Prostate gland (tissue), 2 donors: ENCODE data around the gene PLEKHH1. TPM values are rescaled to one million over a fixed set of nuclear protein-coding genes. Genes with fewer than 3 reads are reported as not detected.

ENCODE experiments used
- DNase-seq: peaks from one replicate; pipeline ENCODE4 v3.0.0-alpha.2; 2019; ENCODE audit warnings: low spot score
- H3K27ac ChIP-seq, 2 donors: fragments of 200-600 bp; sonication (generic); 2 replicates each; pipeline ENCODE4 v1.5.1; 2017 to 2019
- H3K27me3 ChIP-seq: fragments of 200-600 bp; sonication (generic); replicated peaks from 2 replicates; pipeline ENCODE4 v1.5.1; 2019; ENCODE audit not compliant: insufficient read depth
- H3K36me3 ChIP-seq, 2 donors: fragments of 200-600 bp; sonication (generic); 1 replicate in 1 of 2; 2 replicates in 1 of 2; pipeline versions ENCODE4 v1.5.1 to v1.8.1; 2017 to 2019
- H3K4me1 ChIP-seq: fragments of 200-600 bp; sonication (generic); replicated peaks from 2 replicates; pipeline ENCODE4 v1.5.1; 2019
- H3K4me3 ChIP-seq, 2 donors: fragments of 200-600 bp; sonication (generic); 2 replicates each; pipeline ENCODE4 v1.5.1; 2017 to 2019
- H3K9me3 ChIP-seq: fragments of 200-600 bp; sonication (generic); 2 replicates; pipeline ENCODE4 v1.5.1; 2017
- CTCF ChIP-seq, 4 experiments: fragments of 200-600 bp in 2 of 4; fragments of 450-650 bp in 2 of 4; sonication (generic) in 2 of 4; IDR thresholded peaks; 1 replicate in 3 of 4; 2 replicates in 1 of 4; pipeline ENCODE4 v1.5.1; 2016 to 2019; ENCODE audit warnings: antibody characterized with exemption in 4 of 4, mild to moderate bottlenecking in 2 of 4, moderate library complexity in 2 of 4
- POLR2A ChIP-seq: fragments of 450-650 bp; IDR thresholded peaks from one replicate; pipeline ENCODE4 v1.6.1; 2016; ENCODE audit warnings: antibody characterized with exemption, mild to moderate bottlenecking
- POLR2AphosphoS5 ChIP-seq: sonication (generic); formaldehyde crosslinking; IDR thresholded peaks from one replicate; pipeline ENCODE4 v1.6.1; 2017; ENCODE audit warnings: antibody characterized with exemption
- WGBS: methylation state at CpG from one replicate; pipeline ENCODE4 v1.1.5; 2018; 5-methylcytosine and 5-hydroxymethylcytosine counted together
- intact Hi-C: fragments of 100-400 bp; cut with DNase I; formaldehyde crosslinking; loops from one replicate; pipeline ENCODE4 v1.14.2; 2022
- total RNA-seq, 2 donors: library from RNA; depleted of rRNA; stranded (reverse); fragments of >200 nt; gene quantifications; one replicate each; pipeline ENCODE4 v1.1.0, GENCODE V29; 2016

Gene PLEKHH1
- total RNA-seq, 2 donors from 2014 or later = 57.9 to 92.7 TPM

GRCh38 chr14:67571991-67572323 is 38.9 kb downstream of the PLEKHH1 start:
- H3K27ac ChIP-seq = no peak overlapping the region
- WGBS = 76% methylated on average over 19 of the region's 19 CpGs
- H3K36me3 ChIP-seq = no peaks in the 10 kb centered on the region
- intact Hi-C loops = loop anchor here (1.0 to 2.0 kb wide), 2 partner anchors 45 to 145 kb away; no protein-coding TSS in a partner anchor
- no peaks in the 10 kb centered on the region for H3K9me3 ChIP-seq
- TF ChIP-seq POLR2AphosphoS5 = no peak
- no peak for TF ChIP-seq CTCF (IDR thresholded peaks at IDR 0.05)
- TF ChIP-seq POLR2A = no peak
- H3K4me3 ChIP-seq = no peak overlapping the region
- no peaks in the 10 kb centered on the region for H3K27me3 ChIP-seq
- H3K4me1 ChIP-seq = no peaks in the 10 kb centered on the region
- DNase-seq = no peak

- 91% methylated on average over 5 of the region's 5 CpGs for WGBS
- H3K4me3 ChIP-seq = no peak overlapping the region
- H3K27ac ChIP-seq = no peak overlapping the region
- no peaks in the 10 kb centered on the region for H3K27me3 ChIP-seq
- TF ChIP-seq POLR2A (no peak), CTCF (IDR thresholded peaks at IDR 0.05) (no peak), POLR2AphosphoS5 (no peak)
- H3K36me3 ChIP-seq = no peaks in the 10 kb centered on the region
- H3K4me1 ChIP-seq = no peaks in the 10 kb centered on the region
- no peaks in the 10 kb centered on the region for H3K9me3 ChIP-seq
- intact Hi-C loops = no loop called here
- no peak for DNase-seq
Measured at GRCh38 chr14:67572608-67573007, 39.5 kb downstream of the PLEKHH1 start.

GRCh38 chr14:67573228-67574010 is 40.3 kb downstream of the PLEKHH1 start:
- TF ChIP-seq POLR2A = no peak
- TF ChIP-seq POLR2AphosphoS5 = no peak
- no peak for TF ChIP-seq CTCF (IDR thresholded peaks at IDR 0.05)
- intact Hi-C loops = no loop called here
- Histone ChIP-seq H3K36me3 (no peaks in the 10 kb centered on the region), H3K4me1 (no peaks in the 10 kb centered on the region), H3K27ac (no peak overlapping the region), H3K9me3 (no peaks in the 10 kb centered on the region), H3K27me3 (no peaks in the 10 kb centered on the region), H3K4me3 (no peak overlapping the region)
- DNase-seq = no peak
- WGBS = 85% methylated on average over 15 of the region's 15 CpGs

- intact Hi-C loops = no loop called here
- DNase-seq = no peak
- H3K27ac ChIP-seq = no peak overlapping the region
- 91% methylated on average over 14 of the region's 14 CpGs for WGBS
- TF ChIP-seq POLR2A = no peak
- TF ChIP-seq CTCF (IDR thresholded peaks at IDR 0.05) = no peak
- no peak for TF ChIP-seq POLR2AphosphoS5
- H3K4me3 ChIP-seq = no peak overlapping the region
- H3K27me3 ChIP-seq = no peaks in the 10 kb centered on the region
- no peaks in the 10 kb centered on the region for H3K4me1 ChIP-seq
- no peaks in the 10 kb centered on the region for H3K36me3 ChIP-seq
- no peaks in the 10 kb centered on the region for H3K9me3 ChIP-seq
Measured at GRCh38 chr14:67574156-67574555, 41.1 kb downstream of the PLEKHH1 start.

GRCh38 chr14:67574806-67575205 is 41.7 kb downstream of the PLEKHH1 start:
- H3K4me1 ChIP-seq = no peaks in the 10 kb centered on the region
- H3K27me3 ChIP-seq = no peaks in the 10 kb centered on the region
- H3K27ac ChIP-seq = no peak overlapping the region
- H3K9me3 ChIP-seq = no peaks in the 10 kb centered on the region
- 87% methylated on average over 7 of the region's 7 CpGs for WGBS
- intact Hi-C loops = no loop called here
- no peak for TF ChIP-seq POLR2AphosphoS5
- TF ChIP-seq POLR2A = no peak
- no peak for TF ChIP-seq CTCF (IDR thresholded peaks at IDR 0.05)
- no peaks in the 10 kb centered on the region for H3K36me3 ChIP-seq
- no peak overlapping the region for H3K4me3 ChIP-seq
- DNase-seq = no peak
